Measurements from ENCODE around the gene RGL3. TPM values are rescaled to one million over a fixed set of nuclear protein-coding genes. Genes with fewer than 3 reads are reported as not detected.
A peak's percentile ranks its signal among the peaks of the same experiment; 100 is the strongest.

Gene RGL3
- polyA plus RNA-seq, 6 donors from 2014 or later = 0.40 to 0.44 TPM; not detected in 4

- Mint-ChIP-seq H3K9me3 (peaks cover 0 to 7% (median 0%) of the 10 kb centered on the region in 7 donors), H3K27me3 (peaks cover 0 to 3% (median 0%) of the 10 kb centered on the region in 3 donors), H3K4me3 (peak overlapping the region in 2 of 8 donors; percentile 47 to 61), H3K27ac (no peak overlapping the region), H3K4me1 (peaks cover 35 to 52% (median 38%) of the 10 kb centered on the region in 3 donors), H3K36me3 (peaks cover 0 to 8% of the 10 kb centered on the region in 2 donors)
- DNase-seq (no peak), ATAC-seq (ENCODE audit: low read depth in 2 of 2) (no peak)
Observed at GRCh38 chr19:11349171-11349570, 69.9 kb downstream of the RGL3 start.

GRCh38 chr19:11347546-11348039 lies 71.5 kb downstream of the RGL3 start:
- H3K9me3 Mint-ChIP-seq = peaks cover 0 to 7% (median 0%) of the 10 kb centered on the region in 7 donors

GRCh38 chr19:11346104-11346940 lies 72.8 kb downstream of the RGL3 start, which contains the start of the genes CCDC159 and TMEM205:
Gene CCDC159 (plus strand): TSS chr19:11346519. CDS start chr19:11346607, 88 bp downstream.
Gene TMEM205 (minus strand): TSS chr19:11346268. CDS start chr19:11345619, 649 bp downstream.
- Mint-ChIP-seq H3K4me3 (peak within 1 kb of the TSS; percentile 93 to 98 (median 97)), H3K9me3 (peaks cover 0 to 7% (median 0%) of the 10 kb centered on the region in 7 donors), H3K36me3 (peaks cover 0 to 8% of the 10 kb centered on the region in 2 donors), H3K4me1 (peaks cover 35 to 51% (median 38%) of the 10 kb centered on the region in 3 donors), H3K27ac (peak within 1 kb of the TSS; percentile 89 to 99 (median 98)), H3K27me3 (no peaks in the 10 kb centered on the region)
- DNase-seq = peak; percentile 99
- ATAC-seq (ENCODE audit: low read depth in 2 of 2) = peak; percentile 89 to 90

More at GRCh38 chr19:11347546-11348039, 71.5 kb downstream of the RGL3 start:
- ATAC-seq (ENCODE audit: low read depth in 2 of 2) = no peak
- Mint-ChIP-seq H3K27ac (peak overlapping the region in 3 of 6 donors; percentile 12 to 45 (median 34)), H3K36me3 (peaks cover 0 to 8% of the 10 kb centered on the region in 2 donors), H3K4me1 (peaks cover 35 to 53% (median 38%) of the 10 kb centered on the region in 3 donors), H3K27me3 (no peaks in the 10 kb centered on the region), H3K4me3 (peak overlapping the region; percentile 86 to 98 (median 96))
- no peak for DNase-seq

- Mint-ChIP-seq H3K27ac (peak overlapping the region; percentile 50 to 99 (median 98)), H3K36me3 (peaks cover 0 to 8% of the 10 kb centered on the region in 2 donors), H3K4me3 (peak overlapping the region; percentile 93 to 98 (median 97)), H3K4me1 (peaks cover 35 to 41% (median 38%) of the 10 kb centered on the region in 3 donors), H3K27me3 (no peaks in the 10 kb centered on the region), H3K9me3 (peaks cover 0 to 7% (median 0%) of the 10 kb centered on the region in 7 donors)
- no peak for ATAC-seq (ENCODE audit: low read depth in 2 of 2)
- no peak for DNase-seq
Observed at GRCh38 chr19:11345122-11345803, 73.9 kb downstream of the RGL3 start.

Other genes starting within 250 kb of the RGL3 start
- under 1 TPM in 3 of 6 donors, not detected in 3; 0.09 to 0.57 (median 0.19) TPM for gene KANK2, start 221.8 kb downstream of the RGL3 start, polyA plus RNA-seq (ENCODE audit: low read depth in 6 of 6)
- gene ANGPTL8, start 179.7 kb downstream of the RGL3 start, polyA plus RNA-seq (ENCODE audit: low read depth in 6 of 6) = not detected
- gene DOCK6, start 156.8 kb downstream of the RGL3 start, polyA plus RNA-seq (ENCODE audit: low read depth in 6 of 6) = under 1 TPM in 5 of 6 donors, not detected in 1; 0.18 to 0.87 (median 0.31) TPM
- not detected for gene TSPAN16, start 123.2 kb downstream of the RGL3 start, polyA plus RNA-seq (ENCODE audit: low read depth in 6 of 6)
- 1 to 10 TPM; 1.9 to 5.8 (median 2.4) TPM for gene RAB3D, start 79.7 kb downstream of the RGL3 start, polyA plus RNA-seq (ENCODE audit: low read depth in 6 of 6)
- gene TMEM205, start 73.0 kb downstream of the RGL3 start, polyA plus RNA-seq (ENCODE audit: low read depth in 6 of 6) = 100 to 1,000 TPM; 102 to 171 (median 114) TPM
- 10 to 100 TPM; 13.2 to 25.0 (median 16.2) TPM for gene CCDC159, start 72.8 kb downstream of the RGL3 start, polyA plus RNA-seq (ENCODE audit: low read depth in 6 of 6)
- gene PLPPR2, start 63.9 kb downstream of the RGL3 start, polyA plus RNA-seq (ENCODE audit: low read depth in 6 of 6) = under 1 TPM in 2 of 6 donors, not detected in 4; 0.56 to 0.69 TPM
- 10 to 100 TPM in 1 of 6 donors, 1 to 10 TPM in 5; 6.0 to 10.2 (median 7.6) TPM for gene SWSAP1, start 44.6 kb downstream of the RGL3 start, polyA plus RNA-seq (ENCODE audit: low read depth in 6 of 6)
- 1 to 10 TPM in 5 of 6 donors, not detected in 1; 2.2 to 3.9 (median 3.6) TPM for gene EPOR, start 35.0 kb downstream of the RGL3 start, polyA plus RNA-seq (ENCODE audit: low read depth in 6 of 6)
- 1 to 10 TPM in 1 of 6 donors, under 1 TPM in 5; 0.21 to 1.2 (median 0.69) TPM for gene ODAD3, start 15.8 kb upstream of the RGL3 start, polyA plus RNA-seq (ENCODE audit: low read depth in 6 of 6)
- gene PRKCSH, start 16.3 kb upstream of the RGL3 start, polyA plus RNA-seq (ENCODE audit: low read depth in 6 of 6) = 10 to 100 TPM; 32.2 to 79.6 (median 46.9) TPM
- gene ELAVL3, start 61.7 kb upstream of the RGL3 start, polyA plus RNA-seq (ENCODE audit: low read depth in 6 of 6) = not detected
- gene ZNF653, start 86.5 kb upstream of the RGL3 start, polyA plus RNA-seq (ENCODE audit: low read depth in 6 of 6) = 1 to 10 TPM in 5 of 6 donors, not detected in 1; 1.0 to 3.6 (median 1.4) TPM
- 10 to 100 TPM; 29.7 to 51.2 (median 34.5) TPM for gene ECSIT, start 109.8 kb upstream of the RGL3 start, polyA plus RNA-seq (ENCODE audit: low read depth in 6 of 6)
- under 1 TPM in 2 of 6 donors, not detected in 4; 0.65 TPM for gene CNN1, start 119.5 kb upstream of the RGL3 start, polyA plus RNA-seq (ENCODE audit: low read depth in 6 of 6)
- gene ELOF1, start 139.9 kb upstream of the RGL3 start, polyA plus RNA-seq (ENCODE audit: low read depth in 6 of 6) = 100 to 1,000 TPM in 3 of 6 donors, 10 to 100 TPM in 3; 85.9 to 118 (median 99.2) TPM
- 10 to 100 TPM; 17.4 to 44.2 (median 24.6) TPM for gene ACP5, start 158.3 kb upstream of the RGL3 start, polyA plus RNA-seq (ENCODE audit: low read depth in 6 of 6)
- gene ZNF627, start 178.2 kb upstream of the RGL3 start, polyA plus RNA-seq (ENCODE audit: low read depth in 6 of 6) = 10 to 100 TPM in 5 of 6 donors, 1 to 10 TPM in 1; 9.6 to 15.8 (median 13.3) TPM